HFFc6 (cell line): ENCODE measurements around the gene ARHGEF16. TPM values are rescaled to one million over a fixed set of nuclear protein-coding genes. Genes with fewer than 3 reads are reported as not detected.

Experiments used
- DNase-seq: peaks from one replicate; pipeline ENCODE4 v3.0.0-alpha.2; 2018
- H3K27ac Mint-ChIP-seq: 2 replicates; pipeline ENCODE4 v1.8.0; 2020; ENCODE audit warnings: mild to moderate bottlenecking, mixed read lengths
- H3K27me3 Mint-ChIP-seq: 2 replicates; pipeline ENCODE4 v1.8.0; 2021; ENCODE audit warnings: mild to moderate bottlenecking, moderate library complexity, mixed read lengths; ENCODE audit not compliant: insufficient read depth
- H3K36me3 Mint-ChIP-seq: 2 replicates; pipeline ENCODE4 v1.8.0; 2021; ENCODE audit warnings: low read depth, mixed read lengths
- H3K4me1 Mint-ChIP-seq: 2 replicates; pipeline ENCODE4 v1.8.0; 2020; ENCODE audit warnings: low read depth, mixed read lengths
- H3K4me3 Mint-ChIP-seq: 2 replicates; pipeline ENCODE4 v1.8.0; 2020; ENCODE audit warnings: mild to moderate bottlenecking, moderate library complexity, mixed read lengths
- H3K9me3 Mint-ChIP-seq: 2 replicates; pipeline ENCODE4 v1.8.0; 2020; ENCODE audit warnings: mild to moderate bottlenecking, mixed read lengths
- CTCF ChIP-seq: fragments of 200-600 bp; sonication (generic); IDR thresholded peaks from 2 replicates; pipeline ENCODE4 v1.5.0; 2021; ENCODE audit warnings: antibody characterized with exemption, mild to moderate bottlenecking
- total RNA-seq, 6 experiments: library from RNA; stranded (reverse); fragmentation: NEBNext Ultra II Directional; extraction: Animal tissue kit (Norgen Biotek cat#: 25700); gene quantifications; 2 replicates in 1 of 6; 3 replicates in 5 of 6; pipeline ENCODE4 v1.2.3, GENCODE V29; 2021

The ARHGEF16 gene
- total RNA-seq, 6 experiments from 2014 or later: 0.08 to 0.18 (median 0.17) TPM; not detected in 3

GRCh38 chr1:3506041-3506440 lies 51.6 kb downstream of the ARHGEF16 start:
- H3K36me3 Mint-ChIP-seq: no peaks in the 10 kb centered on the region
- peaks cover 18% of the 10 kb centered on the region for H3K4me1 Mint-ChIP-seq
- H3K27me3 Mint-ChIP-seq: peaks cover 1% of the 10 kb centered on the region; the same call in 1 of the 2 replicates
- TF ChIP-seq CTCF: no peak
- no peak overlapping the region for H3K4me3 Mint-ChIP-seq
- no peak overlapping the region for H3K27ac Mint-ChIP-seq
- no peaks in the 10 kb centered on the region for H3K9me3 Mint-ChIP-seq
- DNase-seq: no peak

- Mint-ChIP-seq H3K27me3 (peaks cover 1% of the 10 kb centered on the region; the same call in 1 of the 2 replicates), H3K27ac (no peak overlapping the region), H3K4me1 (peaks cover 18% of the 10 kb centered on the region), H3K9me3 (no peaks in the 10 kb centered on the region), H3K4me3 (no peak overlapping the region), H3K36me3 (no peaks in the 10 kb centered on the region)
- DNase-seq: no peak
- TF ChIP-seq CTCF: no peak
Measured at GRCh38 chr1:3506943-3507342, 52.5 kb downstream of the ARHGEF16 start.

- H3K36me3 Mint-ChIP-seq: peaks cover 5% of the 10 kb centered on the region
- H3K9me3 Mint-ChIP-seq: no peaks in the 10 kb centered on the region
- H3K27me3 Mint-ChIP-seq: peaks cover 1% of the 10 kb centered on the region; the same call in 1 of the 2 replicates
- H3K4me3 Mint-ChIP-seq: no peak overlapping the region
- H3K4me1 Mint-ChIP-seq: peaks cover 18% of the 10 kb centered on the region
- H3K27ac Mint-ChIP-seq: no peak overlapping the region; the same call in 1 of the 2 replicates
- DNase-seq: no peak
- no peak for TF ChIP-seq CTCF
Measured at GRCh38 chr1:3507636-3508275, 53.3 kb downstream of the ARHGEF16 start.

GRCh38 chr1:3508757-3509415 lies 54.4 kb downstream of the ARHGEF16 start:
- no peak for DNase-seq
- no peak overlapping the region for H3K4me3 Mint-ChIP-seq
- no peak overlapping the region for H3K27ac Mint-ChIP-seq
- TF ChIP-seq CTCF: no peak
- peaks cover 9% of the 10 kb centered on the region for H3K4me1 Mint-ChIP-seq
- H3K27me3 Mint-ChIP-seq: peaks cover 1% of the 10 kb centered on the region; the same call in 1 of the 2 replicates
- H3K9me3 Mint-ChIP-seq: no peaks in the 10 kb centered on the region
- peaks cover 5% of the 10 kb centered on the region for H3K36me3 Mint-ChIP-seq

- Mint-ChIP-seq H3K36me3 (peaks cover 5% of the 10 kb centered on the region), H3K4me3 (no peak overlapping the region), H3K4me1 (peaks cover 1% of the 10 kb centered on the region), H3K27me3 (no peaks in the 10 kb centered on the region), H3K9me3 (no peaks in the 10 kb centered on the region), H3K27ac (no peak overlapping the region)
- no peak for DNase-seq
- TF ChIP-seq CTCF: no peak
Measured at GRCh38 chr1:3509721-3510120, 55.3 kb downstream of the ARHGEF16 start.
